Measurements from ENCODE around the gene PCIF1.

Gene PCIF1

DNA sequence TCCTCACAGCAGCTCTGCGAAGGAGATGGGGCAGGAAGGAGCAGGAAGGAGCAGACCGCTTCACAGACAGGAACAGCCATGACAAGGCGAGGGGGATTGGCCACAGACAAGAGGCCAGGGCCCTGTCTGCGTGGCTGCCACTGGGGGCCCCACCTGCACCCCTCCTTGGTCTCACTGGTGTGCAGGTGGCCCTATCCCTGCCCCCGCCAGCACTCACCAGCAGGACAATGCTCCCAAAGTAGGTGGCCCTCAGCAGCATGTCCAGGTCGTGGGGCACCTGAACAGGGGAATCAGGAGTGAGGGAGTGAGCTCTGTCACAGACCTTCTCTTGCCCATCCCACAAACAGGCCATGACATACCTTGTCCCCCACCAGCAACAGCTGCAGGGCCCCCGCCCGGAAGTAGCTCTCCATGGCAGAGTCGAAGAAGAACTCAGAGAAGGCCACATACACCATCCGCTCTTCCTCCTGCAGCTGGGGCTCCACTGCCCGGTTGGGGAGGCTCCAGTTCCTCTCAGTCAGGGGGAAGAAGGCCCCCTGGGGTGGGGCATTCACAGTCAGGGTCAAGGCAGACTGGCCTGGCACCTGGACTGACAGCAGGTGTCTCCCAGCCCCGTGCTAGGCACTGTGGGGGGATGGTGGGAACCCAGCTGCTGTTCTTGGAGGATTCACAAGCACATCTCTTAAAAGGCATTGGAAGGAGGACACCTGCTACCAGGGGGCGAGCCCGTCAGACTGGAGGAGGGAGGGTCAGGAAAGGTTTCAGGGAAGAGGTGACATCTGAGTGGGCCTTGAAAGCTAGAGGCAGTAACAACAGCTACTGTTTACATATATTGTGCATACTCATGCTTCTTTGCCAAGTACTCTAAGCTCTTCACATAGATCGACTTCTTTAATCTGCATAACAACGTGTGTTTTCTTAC is 29.6 kb upstream of the PCIF1 start:
- DNase-seq = no peak

DNA sequence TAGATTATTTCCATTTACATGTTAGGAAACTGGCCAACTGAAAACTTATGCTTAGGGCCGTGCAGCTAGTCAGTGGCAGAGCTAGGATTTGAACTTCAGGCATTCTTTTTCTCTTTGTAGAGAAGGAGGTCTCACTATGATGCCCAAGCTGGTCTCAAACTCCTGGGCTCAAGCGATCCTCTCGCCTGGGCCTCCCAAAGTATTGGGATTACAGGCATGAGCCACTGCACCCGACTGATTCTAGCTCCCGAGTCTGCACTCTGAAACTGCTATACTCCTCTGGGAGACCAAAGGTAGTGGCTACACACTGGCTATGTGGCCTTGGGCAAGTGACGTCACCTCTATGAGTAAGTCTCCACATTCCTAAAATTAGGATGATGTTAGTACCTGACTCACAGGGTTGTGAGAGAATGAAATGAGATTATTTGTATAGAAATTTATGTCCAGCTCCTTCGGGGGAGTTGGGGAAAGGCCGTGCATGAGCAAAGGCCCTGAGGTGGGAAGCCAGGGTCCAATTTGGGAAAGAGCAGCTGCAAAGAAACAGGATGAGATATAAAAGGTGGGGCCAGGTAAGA is 28.9 kb upstream of the PCIF1 start:
- no peak for DNase-seq

DNA sequence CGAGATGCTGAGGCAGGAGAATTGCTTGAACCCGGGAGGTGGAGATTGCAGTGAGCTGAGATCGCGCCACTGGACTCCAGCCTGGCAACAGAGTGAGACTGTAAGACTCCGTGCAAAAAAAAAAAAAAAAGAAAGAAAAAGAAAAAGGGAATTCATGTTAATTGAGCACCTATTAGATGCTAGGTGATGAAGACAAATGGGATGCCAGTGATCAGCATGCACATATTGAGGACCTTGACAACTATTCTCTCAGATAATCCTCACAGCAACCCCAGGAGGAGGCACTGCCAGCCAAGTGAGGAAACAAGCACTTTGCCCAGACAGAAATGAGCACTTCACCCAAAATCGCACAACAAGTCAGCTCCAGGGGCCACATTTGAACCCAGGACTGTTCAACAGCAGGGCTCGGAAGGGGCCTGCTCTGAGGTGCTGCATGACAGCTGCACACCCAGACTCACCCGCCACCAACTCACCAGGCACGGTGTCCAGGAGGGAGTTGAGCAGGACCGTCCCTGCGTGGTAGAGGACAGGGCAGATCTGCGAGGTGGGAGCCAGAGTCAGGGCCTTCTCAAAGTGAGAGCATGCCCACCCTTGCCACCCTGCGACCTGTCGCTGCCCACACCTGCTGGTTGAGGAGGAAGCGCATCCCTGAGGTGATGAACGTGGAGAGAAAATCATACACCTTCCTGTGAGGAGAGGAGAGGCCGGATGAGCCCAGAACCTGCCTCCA is 27.1 kb upstream of the PCIF1 start:
- DNase-seq = no peak

- no peak for DNase-seq
Observed at GRCh38 chr20:45908084-45908483, 26.4 kb upstream of the PCIF1 start.

GRCh38 chr20:45909336-45909808 is 25.1 kb upstream of the PCIF1 start:
- no peak for DNase-seq

DNA sequence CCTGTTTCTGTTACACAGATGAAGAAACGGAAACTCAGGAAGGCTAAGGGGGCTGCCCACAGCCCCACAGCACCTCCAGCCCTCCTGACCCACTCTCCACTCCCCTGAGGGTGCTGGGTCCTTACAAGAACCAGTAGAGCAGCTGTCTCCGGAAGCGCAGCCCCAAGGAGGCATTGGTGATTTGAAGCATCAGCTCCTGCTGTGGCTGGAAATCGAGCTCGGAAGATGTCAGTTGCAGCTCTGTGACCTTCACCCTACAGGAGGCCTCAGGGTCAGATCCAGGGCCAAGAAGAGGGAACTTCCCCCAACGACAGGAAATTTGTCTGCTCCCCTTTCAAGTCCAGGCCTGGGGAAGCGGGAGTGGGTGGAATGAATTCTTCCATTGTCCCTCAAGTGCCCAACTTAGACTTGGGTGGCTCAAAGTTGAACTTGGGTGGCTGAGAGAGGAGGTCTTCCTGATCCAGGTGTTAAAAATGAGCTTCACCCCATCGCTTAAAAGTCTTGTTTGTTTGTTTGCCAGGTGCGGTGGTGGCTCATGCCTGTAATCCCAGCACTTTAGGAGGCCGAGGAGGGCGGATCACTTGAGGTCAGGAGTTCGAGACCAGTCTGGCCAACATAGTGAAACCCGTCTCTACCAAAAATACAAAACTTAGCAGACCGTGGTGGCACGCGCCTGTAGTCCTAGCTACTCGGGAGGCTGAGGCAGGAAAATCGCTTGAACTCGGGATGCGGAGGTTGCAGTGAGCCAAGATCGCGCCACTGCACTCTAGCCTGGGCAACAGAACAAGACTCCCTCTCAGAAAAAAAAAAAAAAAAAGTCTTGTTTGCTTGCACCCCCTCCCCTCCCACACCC is 24.4 kb upstream of the PCIF1 start:
- DNase-seq = no peak

GRCh38 chr20:45910670-45911485 is 23.6 kb upstream of the PCIF1 start:
- peak; percentile 100 for DNase-seq

GRCh38 chr20:45911486-45912343 is 22.8 kb upstream of the PCIF1 start, which contains the start of gene PLTP:
TSS of gene PLTP (minus strand) at chr20:45912155. CDS start at chr20:45911452, 703 bp downstream.
- peak; percentile 69 for DNase-seq

GRCh38 chr20:45912344-45912682 is 22.2 kb upstream of the PCIF1 start:
- no peak for DNase-seq

DNA sequence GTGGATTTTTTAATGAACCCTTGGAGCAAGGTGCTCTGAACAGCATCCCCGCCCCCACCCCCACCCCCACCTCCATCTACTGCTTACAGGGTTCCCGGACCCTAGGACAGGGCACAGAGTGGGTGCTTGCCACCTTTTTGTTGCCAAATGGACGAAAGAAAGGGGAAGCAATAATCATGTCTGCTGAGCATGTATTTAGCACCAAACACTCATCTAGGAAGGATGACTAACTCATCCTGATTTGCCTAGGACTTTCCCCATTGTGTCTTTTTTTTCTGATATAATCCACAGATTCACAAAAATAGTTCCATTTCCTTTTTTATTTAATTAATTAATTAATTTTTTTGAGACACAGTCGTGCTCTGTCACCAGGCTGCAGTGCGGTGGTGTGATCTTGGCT is 21.4 kb upstream of the PCIF1 start:
- DNase-seq = no peak

DNA sequence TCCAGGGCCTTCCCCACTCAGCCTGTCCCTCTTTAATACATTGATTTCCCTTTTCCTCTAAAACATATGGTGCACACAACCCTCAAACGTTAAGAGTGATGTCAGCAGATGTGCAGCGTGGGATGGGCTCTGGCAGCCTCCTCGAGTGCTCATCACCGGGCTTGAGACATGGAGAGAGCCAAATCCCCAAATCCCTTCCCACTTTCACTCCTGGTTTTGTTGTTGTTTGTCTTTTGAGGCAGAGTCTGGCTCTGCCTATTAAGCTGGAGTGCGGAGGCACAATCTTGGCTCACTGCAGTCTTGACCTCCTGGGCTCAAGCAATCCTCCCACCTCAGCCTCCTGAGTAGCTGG is 16.7 kb upstream of the PCIF1 start:
- DNase-seq = no peak

GRCh38 chr20:45918182-45918737 is 16.2 kb upstream of the PCIF1 start:
- DNase-seq = no peak

DNA sequence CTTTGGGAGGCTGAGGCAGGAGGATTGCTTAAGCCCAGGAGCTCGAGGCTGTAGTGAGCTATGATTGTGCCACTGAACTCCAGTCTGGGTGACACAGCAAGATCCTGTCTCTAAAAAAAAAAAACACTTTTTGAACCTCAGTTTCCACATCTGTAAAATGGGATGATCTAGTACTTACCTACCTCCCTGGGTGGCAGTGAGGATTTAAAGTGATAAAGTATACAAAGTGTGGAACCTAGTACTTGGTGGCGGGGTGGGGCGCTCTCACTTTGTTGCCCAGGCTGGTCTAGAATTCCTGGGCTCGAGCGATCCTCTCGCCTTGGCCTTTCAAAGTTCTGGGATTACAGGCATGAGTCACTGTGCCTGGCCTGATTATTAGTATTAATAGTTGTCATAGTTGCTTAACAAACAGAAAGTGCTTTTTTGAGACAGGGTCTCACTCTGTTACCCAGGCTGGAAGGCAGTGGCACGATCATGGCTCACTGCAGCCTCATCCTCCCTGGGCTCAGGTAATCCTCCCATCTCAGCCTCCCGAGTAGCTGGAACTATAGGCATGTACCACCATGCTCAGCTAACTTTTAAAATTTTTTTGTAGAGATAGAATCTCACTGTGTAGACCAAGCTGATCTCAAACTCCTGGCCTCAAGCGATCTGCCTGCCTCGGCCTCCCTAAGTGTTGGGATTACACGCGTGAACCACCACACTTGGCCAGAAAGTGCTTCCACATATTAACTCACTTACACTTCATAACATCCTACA is 15.5 kb upstream of the PCIF1 start:
- DNase-seq = no peak

GRCh38 chr20:45919542-45920399 is 14.7 kb upstream of the PCIF1 start:
- DNase-seq = no peak

DNA sequence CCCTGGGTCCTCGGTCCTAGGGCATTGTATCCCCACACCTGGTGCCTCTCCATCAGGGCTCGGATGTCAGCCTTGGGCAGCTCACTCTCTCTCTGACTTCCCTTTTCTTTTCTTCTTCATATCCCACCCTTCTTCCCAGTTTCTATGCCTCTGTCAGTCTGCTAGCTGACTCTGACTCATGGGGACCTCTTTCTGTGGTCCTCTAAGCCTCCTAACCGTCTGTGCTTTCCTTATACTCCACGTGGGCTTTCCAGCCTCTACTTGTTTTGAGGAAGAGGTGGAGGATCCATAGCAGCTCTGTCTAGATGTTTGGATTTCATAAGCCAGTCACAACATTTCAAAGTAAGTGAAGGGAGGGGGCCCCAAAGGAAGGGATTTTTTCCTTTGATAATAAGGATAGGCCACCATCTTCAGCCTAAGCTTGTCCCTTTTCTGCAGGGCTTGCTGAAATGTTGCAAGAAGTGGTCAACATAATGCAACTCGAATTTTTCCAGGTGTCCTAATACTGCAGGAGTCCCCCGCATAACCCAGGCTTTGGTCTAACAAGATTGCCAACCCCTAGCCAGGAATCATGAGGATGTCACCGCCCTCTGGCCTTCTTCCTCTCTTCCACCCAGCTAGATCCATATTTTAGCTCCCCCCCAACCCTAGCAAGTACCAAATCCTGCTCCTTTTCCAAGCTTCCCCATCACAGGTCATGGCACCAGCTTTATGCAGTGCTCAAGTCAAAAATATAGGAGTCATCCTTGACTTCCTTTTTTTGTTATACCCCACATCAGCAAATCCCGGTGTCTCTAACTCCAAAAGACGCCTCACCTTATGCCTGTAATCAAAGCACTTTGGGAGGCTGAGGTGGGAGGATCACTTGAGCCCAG is 13.8 kb upstream of the PCIF1 start:
- DNase-seq = no peak

DNA sequence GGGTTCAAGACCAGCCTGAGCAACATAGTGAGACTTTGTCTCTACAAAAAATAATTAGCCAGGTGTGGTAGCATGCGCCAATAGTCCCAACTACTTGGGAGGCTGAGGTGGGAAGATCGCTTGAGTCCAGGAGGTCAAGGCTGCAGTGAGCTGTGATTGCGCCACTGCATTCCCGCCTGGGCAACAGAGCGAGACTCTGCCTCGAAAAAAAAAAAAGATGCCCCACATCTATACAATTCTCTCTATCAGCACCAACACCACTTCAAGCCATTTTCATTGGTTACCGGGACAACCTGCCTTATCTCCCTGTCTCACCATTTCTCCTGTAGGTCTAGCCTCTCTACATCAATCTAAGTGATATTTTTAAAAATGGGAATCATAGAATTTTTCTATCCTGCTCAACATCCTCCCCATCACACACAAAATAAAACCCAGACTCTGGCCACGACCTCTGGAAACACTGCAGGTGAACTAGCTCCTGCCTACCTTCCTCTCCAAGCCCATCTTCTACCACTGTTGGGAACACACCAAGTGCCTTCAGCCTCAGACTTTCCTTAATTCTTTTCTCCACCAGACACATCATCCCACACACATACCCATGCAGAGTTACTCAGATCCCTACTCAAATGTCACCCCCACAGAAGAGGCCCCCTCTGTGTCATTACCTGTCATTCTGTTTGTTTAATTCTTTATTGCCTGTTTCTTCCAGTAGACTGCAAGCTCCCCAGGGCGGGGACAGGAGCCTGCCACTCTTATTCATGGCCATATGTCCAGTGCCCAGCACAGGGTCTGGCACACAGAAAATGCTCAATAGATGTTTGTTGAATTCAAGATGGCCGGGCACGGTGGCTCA is 12.9 kb upstream of the PCIF1 start:
- DNase-seq = no peak

Measured in activated CD8-positive, alpha-beta memory T cell treated with anti-CD3 and anti-CD28 coated beads for 24 hours (primary cell).